ENCODE results near the gene HELZ. TPM values are rescaled to one million over a fixed set of nuclear protein-coding genes. Genes with fewer than 3 reads are reported as not detected.

Gene HELZ
- total and polyA plus RNA-seq, 2 of the 8 experiments (the other 6 are each of a cell fraction or from before 2014, with no cell fraction given) = 10.0 to 48.7 TPM

DNA sequence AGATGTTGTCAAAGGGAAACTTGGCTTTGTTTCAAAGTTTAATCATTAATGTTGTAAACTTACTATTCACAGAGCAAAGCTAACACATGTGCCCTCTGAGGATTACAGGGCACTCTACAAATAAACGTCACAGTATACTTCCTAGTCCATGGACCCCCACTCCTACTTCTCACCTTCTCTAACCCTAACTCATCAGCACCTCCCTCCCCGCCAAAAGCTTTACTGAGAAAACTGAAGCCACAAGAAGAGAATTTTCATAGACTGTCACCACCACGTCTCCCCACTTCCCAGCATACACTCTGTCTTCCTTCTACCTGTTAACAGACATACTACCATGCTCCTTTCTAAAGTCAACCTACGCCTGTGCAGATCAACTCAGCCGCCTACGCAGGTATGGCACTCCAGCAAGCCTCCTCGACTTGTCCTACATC lies 29.0 kb downstream of the HELZ start (continued):
- TF ChIP-seq CHD7 (IDR thresholded peaks at IDR 0.05; ENCODE audit: insufficient replicate concordance, low read length) (no peak), EP300 (IDR thresholded peaks at IDR 0.05; ENCODE audit: borderline replicate concordance in 1 of 2, low read depth in 2 of 2, low read length in 2 of 2) (no peak), SUZ12 (IDR thresholded peaks at IDR 0.05; ENCODE audit: low read length) (no peak), TBP (IDR thresholded peaks at IDR 0.05; ENCODE audit: low read depth, low read length) (no peak), POU5F1 (IDR thresholded peaks at IDR 0.05; ENCODE audit: low read depth, low read length) (no peak), JUN (IDR thresholded peaks at IDR 0.05; ENCODE audit: low read depth, low read length) (no peak), SP4 (IDR thresholded peaks at IDR 0.05; ENCODE audit: low read length) (no peak), CHD1 (IDR thresholded peaks at IDR 0.05; ENCODE audit: low read depth, low read length) (no peak), USF2 (IDR thresholded peaks at IDR 0.05; ENCODE audit: low read length) (no peak)
- TF ChIP-seq, protein P1, sequence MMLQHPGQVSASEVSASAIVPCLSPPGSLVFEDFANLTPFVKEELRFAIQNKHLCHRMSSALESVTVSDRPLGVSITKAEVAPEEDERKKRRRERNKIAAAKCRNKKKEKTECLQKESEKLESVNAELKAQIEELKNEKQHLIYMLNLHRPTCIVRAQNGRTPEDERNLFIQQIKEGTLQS (IDR thresholded peaks at IDR 0.05; ENCODE audit: insufficient read depth, low read depth, low read length) = no peak
